Middle frontal gyrus (tissue), 1 donor: ENCODE data around the gene AGAP1.

ENCODE experiments used
- DNase-seq: peaks from one replicate; pipeline ENCODE4 v3.0.0-alpha.2; 2015; ENCODE audit warnings: low spot score; ENCODE audit errors: extremely low spot score

The AGAP1 gene

GRCh38 chr2:236017446-236017845 lies 523.6 kb downstream of the AGAP1 start:
- DNase-seq: no peak

GRCh38 chr2:236019434-236019833 lies 525.6 kb downstream of the AGAP1 start:
- no peak for DNase-seq

- DNase-seq: no peak
These were observed 527.7 kb downstream of the AGAP1 start for GRCh38 chr2:236021499-236022057.

DNA sequence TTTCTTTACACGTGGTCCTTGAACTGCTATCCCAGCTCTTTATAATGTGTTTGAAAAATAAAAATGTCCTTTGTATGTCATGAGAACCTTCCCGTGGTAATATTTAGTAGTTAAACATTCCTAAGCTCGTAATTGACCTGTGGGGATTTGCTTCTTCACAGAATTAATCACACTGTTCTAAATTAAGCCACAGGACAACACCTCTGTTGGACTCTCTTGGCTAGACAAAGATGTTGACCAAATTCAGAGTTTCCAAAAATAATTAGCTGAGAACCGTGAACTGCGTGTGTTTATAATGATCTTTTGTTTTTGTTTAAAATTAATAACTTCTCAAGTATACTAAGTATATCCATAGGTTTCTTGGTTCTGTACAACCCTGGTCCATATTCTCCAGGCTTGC lies 528.3 kb downstream of the AGAP1 start:
- no peak for DNase-seq

DNA sequence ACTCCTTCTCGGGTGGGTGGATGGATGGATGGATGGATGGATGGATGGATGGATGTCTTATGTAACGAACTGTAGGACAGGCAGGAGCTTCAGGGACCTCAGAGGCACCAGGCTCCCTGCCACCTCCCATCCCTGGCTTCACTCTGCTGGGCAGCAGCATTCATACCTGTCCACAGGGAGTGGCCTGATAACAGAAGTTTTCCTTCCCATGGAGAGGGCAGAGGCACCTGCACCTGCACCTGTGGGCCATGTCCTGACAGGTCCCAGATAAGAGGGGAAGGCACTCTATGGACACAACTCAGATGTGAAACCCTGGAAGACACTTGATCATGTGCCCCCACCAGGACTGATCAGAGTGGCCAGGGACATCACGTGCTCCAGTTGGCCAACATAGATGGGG lies 532.0 kb downstream of the AGAP1 start:
- DNase-seq: no peak

DNA sequence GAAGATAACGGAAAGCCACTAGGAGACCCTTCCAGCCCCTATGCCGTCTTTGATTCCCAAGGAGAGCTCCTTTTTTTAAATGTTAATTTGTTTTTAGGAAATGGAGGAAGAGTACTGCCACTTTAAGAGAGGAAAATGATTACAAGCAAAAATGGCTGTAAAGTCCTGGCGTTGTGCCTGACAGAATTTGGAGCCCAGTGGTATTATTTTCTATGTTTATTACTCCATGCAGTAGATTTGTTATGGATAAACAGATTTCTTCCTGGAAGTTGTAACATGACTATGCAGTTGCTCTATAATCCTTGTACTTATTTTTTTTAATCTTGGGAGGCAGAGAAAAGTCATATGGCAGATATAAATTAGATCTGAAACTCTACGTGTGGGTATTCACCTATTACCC lies 533.0 kb downstream of the AGAP1 start:
- DNase-seq: no peak

- no peak for DNase-seq
These were observed 534.2 kb downstream of the AGAP1 start for GRCh38 chr2:236028066-236028465.

DNA sequence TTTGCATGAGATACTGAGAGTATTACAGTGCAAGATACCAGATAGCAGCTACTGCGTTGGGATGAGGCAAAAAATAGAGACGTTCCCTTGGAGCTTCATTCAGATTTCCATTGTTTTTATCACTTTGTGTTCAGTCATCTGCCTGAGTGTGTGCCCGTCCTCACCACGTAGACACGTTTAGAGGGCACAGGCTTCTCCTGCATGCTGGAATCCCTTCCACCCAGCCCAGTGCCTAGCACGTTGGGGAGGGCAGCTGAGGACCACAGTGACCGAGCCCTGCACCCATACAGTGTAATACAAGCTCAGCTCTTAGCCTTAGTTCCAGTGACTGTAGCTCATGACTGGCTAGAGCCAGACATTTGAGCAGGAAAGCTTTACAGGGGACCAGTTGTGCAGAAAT lies 539.6 kb downstream of the AGAP1 start:
- DNase-seq: no peak

GRCh38 chr2:236034974-236035373 lies 541.1 kb downstream of the AGAP1 start:
- no peak for DNase-seq

- DNase-seq: no peak
These were observed 542.2 kb downstream of the AGAP1 start for GRCh38 chr2:236036045-236036444.

DNA sequence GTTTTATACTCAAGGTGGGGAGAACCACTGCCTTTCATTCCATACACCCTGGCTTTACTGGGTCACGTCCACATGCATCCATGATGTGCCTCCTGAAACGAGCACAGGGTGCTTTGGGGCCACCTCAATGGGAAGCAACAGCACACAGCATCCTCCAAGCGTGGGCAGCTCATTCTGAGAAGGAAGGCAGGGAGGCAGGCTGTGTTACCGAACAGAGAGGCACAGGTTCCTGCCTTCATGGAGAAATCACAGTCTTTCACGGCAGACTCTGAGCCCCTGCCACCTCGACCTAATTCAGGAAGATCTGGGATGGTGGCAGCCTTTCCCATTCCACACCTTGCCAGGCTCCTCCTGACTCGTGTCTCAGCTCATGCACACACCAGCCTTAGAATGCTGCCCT lies 544.3 kb downstream of the AGAP1 start:
- no peak for DNase-seq

GRCh38 chr2:236040600-236041328 lies 546.9 kb downstream of the AGAP1 start:
- DNase-seq: no peak

- DNase-seq: no peak
These were observed 547.8 kb downstream of the AGAP1 start for GRCh38 chr2:236041616-236042015.

- no peak for DNase-seq
These were observed 548.2 kb downstream of the AGAP1 start for GRCh38 chr2:236042087-236042486.

DNA sequence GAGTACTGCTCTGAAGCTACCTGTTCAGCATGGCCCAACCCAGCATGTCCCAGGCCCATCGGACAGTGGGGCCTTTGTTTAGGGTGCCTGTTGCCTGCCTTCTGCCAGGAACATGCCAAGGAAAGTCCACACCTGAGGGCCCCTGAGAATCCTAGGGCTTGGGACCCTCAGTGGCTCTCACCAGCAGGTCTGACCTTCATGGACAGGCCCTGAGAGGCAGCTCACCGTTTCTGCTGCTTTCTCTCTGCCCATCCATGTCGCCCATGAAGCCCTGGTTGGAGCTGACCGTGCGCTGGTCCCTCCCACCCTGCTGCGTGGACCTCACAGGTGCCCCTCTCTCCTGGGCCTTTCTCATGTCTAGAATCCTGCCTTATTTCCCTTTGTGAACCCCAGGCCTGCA lies 550.3 kb downstream of the AGAP1 start:
- no peak for DNase-seq

GRCh38 chr2:236045251-236046235 lies 551.7 kb downstream of the AGAP1 start:
- no peak for DNase-seq

- DNase-seq: no peak
These were observed 552.9 kb downstream of the AGAP1 start for GRCh38 chr2:236046715-236047114.

GRCh38 chr2:236047176-236047575 lies 553.3 kb downstream of the AGAP1 start:
- DNase-seq: no peak

- DNase-seq: no peak
These were observed 554.2 kb downstream of the AGAP1 start for GRCh38 chr2:236047886-236048540.

GRCh38 chr2:236049981-236050380 lies 556.1 kb downstream of the AGAP1 start:
- DNase-seq: no peak

GRCh38 chr2:236051351-236051750 lies 557.5 kb downstream of the AGAP1 start:
- DNase-seq: no peak

DNA sequence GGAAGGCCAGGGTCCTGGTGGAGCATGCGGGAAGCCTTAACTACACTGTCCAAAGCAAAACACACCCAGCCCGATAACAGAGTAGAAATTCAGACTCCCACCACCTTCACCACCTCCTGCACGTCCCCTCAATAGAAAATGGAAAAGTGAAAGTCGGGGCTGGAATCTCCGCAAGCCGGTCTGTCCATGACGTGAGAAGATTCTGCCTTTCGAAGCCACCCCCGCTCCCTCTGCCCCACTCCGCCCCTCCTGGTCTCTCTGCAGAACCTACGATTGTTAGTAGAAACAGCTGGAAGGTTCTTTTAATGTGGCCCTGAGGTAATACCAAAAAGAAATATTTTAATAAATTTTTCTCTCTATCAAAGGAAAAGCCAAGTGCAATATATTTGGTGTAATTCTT lies 558.0 kb downstream of the AGAP1 start:
- DNase-seq: no peak
